Activated CD4-positive, alpha-beta T cell treated with anti-CD3 and anti-CD28 coated beads, Interleukin-2, amount 50 U/mL, for 24 hours (primary cell): ENCODE measurements around the gene ABCG8.

ENCODE experiments used
- DNase-seq, 2 donors: peaks; one replicate each; pipeline ENCODE4 v3.0.0-alpha.2; 2020; ENCODE audit warnings: low read depth in 1 of 2, low spot score in 1 of 2

The ABCG8 gene

GRCh38 chr2:43855292-43855691 is 16.5 kb downstream of the ABCG8 start:
- no peak for DNase-seq

DNA sequence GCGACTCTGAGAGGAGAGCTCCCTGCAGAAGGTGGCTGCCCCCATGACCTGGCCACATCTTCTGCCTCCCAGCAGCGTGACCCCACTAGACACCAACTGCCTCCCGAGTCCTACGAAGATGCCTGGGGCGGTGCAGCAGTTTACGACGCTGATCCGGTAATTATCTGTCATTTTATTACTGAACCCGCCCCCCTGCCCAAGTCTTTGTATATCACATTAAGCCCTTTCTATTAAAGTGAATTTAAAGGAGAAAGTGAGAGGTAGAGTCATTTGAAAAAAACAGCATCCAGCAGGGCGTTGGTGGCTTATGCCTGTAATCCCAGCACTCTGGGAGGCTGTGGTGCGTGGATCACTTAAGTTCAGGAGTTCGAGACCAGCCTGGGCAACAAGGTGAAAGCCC is 33.4 kb downstream of the ABCG8 start:
- DNase-seq = no peak

- no peak for DNase-seq
Measured at GRCh38 chr2:43874776-43875451, 36.1 kb downstream of the ABCG8 start.

- peak; percentile 36 to 56 for DNase-seq
Measured at GRCh38 chr2:43877782-43878464, 39.2 kb downstream of the ABCG8 start.

DNA sequence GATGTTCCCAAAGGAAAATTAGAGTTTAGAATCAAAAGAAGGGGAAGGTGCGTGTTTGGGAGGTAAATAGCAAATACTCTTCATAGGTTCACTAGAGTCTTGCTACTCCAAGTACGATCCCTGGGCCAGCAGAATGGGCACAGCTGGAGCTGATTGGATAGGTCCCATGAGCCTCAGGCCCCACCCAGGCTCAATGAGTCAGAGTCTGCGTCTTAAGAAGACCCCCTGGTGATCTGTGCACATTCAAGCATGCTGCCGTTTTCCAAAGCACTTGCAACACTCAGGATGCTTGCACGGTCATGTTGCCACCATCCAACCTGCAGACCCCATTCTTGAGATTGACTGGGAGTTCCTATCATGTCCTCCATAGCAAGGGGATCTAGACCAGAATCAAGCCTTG is 40.5 kb downstream of the ABCG8 start:
- DNase-seq = no peak

DNA sequence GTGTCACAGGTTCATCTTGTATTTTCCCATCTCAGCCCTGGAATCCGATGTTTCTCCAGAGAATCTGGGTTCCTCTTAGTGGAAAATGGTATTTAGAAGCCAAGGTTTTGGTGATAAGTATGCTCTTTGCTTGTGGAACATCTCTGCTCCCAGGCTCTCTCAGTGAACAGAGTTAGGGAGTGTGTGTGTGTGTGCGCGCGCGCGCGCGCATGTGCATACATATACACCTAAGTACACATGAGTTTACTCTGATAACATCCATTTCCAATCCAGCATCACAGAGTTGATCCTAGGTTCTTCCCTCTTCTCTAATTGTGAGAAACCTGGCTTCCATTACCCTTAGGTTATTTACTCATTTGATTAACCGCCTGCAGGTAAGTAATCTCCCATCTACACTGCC is 41.7 kb downstream of the ABCG8 start:
- no peak for DNase-seq

DNA sequence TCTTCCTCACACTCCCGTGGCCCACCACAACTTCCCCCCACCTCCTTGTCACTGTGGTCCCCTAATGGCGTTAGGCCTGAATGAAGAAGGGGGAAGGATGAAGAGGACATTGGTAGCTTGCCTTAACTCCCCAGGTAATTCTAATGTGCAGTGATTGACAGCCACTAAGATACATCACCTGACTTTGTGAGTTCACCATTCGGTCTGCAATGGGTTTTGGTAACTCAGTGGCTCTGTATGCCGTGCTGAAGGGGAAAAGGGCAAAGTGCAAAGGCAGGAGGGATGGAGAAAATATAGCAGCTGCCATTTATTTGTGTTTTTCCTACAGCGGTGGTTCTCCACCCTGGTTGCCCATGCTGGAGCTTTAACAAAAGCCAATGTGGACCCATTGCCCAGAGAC is 42.2 kb downstream of the ABCG8 start:
- DNase-seq = no peak

GRCh38 chr2:43882312-43882711 is 43.5 kb downstream of the ABCG8 start:
- no peak for DNase-seq

- no peak for DNase-seq
Measured at GRCh38 chr2:43884689-43885088, 45.9 kb downstream of the ABCG8 start.

GRCh38 chr2:43885132-43885632 is 46.4 kb downstream of the ABCG8 start:
- no peak for DNase-seq

- no peak for DNase-seq
Measured at GRCh38 chr2:43887176-43887575, 48.4 kb downstream of the ABCG8 start.

GRCh38 chr2:43889416-43889815 is 50.6 kb downstream of the ABCG8 start:
- no peak for DNase-seq

DNA sequence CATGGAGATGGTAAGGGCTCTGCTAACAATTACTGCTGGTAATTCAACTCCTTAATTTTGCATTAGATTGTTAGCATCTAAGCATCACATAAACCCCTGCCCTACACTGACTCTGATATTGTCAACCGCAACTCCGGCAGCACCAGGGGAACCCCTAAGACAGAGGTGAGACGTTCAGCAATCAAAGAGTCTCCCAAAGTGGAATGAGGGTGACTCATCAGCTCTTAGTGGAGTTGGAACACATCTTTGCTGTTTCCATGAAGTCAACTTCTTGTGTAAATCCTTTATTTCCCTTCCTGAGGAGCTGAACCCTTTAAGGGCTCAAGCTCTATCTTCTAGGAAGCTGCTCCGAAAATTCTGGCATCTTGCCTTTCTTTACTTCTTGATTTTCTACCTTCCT is 52.1 kb downstream of the ABCG8 start:
- DNase-seq = no peak

DNA sequence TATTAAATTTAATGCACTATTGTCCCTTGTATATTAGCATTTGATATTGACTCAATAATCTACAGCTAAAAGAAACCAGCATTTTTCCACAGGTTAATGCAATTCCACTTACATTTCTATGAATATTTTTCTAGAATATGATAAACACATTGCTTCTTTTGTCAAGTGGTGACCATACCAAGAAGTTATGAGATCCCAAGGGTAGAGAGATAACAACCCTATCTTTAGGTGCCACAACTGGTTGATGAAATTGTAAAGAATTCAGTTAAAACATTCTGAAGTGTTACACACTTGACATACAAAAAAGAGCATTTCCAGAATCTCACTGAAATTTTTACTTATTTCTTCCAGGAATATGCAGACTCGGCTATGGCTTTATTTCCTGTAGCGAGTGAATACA is 56.0 kb downstream of the ABCG8 start:
- no peak for DNase-seq

DNA sequence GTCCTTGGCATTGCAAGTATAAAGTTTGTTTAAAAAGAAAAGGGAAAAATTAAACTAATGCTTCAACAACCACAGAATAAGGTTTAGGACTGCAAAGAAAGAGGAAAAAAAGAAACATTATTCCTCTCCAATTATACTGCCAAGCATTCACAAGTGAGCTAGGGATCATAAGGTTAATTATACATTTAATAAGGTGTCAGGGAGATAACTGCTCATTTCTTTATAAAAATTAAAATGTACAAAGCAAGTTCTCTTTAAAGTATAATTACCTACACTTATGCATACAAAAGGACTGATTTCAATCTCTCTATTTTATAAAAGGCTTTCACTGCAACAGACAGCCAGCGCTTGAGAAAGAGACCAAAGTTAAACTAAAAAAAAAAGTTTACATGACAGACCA is 58.1 kb downstream of the ABCG8 start:
- no peak for DNase-seq

GRCh38 chr2:43897492-43897891 is 58.7 kb downstream of the ABCG8 start:
- no peak for DNase-seq

DNA sequence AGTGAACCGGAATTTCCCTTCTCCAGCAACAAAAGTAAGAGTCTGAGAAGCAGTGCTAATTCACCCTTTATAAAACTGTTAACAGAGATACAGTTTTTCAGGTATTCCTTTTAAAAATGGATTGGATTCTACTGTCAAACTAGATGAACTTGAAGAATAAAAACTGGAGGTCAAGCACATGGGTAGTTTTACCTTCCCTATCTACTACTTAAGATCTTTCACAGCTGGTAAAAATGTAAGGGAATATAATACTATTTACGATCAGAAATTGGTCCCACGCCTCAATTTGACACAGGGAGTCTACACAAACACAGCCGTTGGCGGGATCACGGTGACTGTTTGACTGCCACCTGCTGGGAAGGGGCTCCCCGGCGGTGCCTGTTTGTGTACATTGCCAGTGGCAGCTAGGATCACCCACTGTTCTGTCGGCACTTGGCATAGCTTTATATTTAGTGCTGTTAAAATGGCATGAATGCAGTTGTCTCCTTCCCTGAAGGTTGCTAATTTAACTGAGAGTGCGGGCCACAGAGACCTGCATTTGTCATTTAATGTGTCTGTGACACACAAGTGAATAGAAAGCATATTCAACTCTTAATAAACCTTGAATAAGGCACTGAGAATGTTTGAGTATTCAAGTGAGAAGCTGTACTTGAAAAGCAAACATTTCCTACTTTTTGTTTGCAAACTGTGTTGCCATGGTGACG is 59.5 kb downstream of the ABCG8 start:
- no peak for DNase-seq

DNA sequence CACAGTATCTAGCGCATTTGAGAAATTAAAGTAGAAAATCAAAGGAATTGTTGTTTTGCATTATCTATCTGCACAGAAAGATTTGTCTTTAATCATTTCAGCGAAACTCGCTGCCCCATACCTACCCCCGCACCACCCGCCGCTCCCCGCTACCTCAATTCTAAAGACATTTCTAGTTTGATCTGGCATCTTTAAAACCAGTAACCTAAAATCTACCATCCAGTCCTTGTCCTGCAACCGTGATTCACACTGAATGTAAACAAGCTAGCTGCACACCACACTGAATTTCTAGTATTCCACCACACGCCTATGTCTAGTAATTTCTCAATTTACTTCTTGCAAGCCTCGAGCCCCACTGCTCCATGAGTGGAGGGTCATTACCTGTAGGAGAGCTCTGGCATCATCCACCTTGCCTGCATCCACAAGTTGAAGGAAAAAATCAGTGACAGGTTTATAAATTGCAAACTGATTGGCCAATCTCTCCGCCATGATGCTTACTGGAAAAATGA is 60.1 kb downstream of the ABCG8 start:
- DNase-seq = no peak

GRCh38 chr2:43899589-43899988 is 60.8 kb downstream of the ABCG8 start:
- no peak for DNase-seq

DNA sequence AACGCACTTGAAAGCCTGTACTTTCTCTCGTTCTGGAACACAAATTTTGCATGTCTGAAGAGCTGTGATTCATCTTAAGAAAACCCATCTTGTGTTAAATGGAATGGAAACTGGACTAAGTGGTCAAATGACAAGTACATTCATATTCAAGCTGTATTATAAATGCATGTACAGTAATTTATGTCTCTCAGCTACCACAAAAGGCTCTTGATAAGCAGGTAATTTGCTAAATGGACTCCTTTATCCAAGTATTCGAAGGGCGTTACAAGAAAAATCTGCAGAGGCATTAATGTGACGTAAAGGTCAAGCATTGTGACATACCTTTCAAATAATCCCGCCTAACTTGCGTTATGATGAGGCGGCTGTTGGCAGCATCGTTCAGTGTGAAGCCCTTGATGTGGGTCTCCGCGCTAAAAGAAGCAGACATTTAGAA is 66.6 kb downstream of the ABCG8 start:
- DNase-seq = no peak

DNA sequence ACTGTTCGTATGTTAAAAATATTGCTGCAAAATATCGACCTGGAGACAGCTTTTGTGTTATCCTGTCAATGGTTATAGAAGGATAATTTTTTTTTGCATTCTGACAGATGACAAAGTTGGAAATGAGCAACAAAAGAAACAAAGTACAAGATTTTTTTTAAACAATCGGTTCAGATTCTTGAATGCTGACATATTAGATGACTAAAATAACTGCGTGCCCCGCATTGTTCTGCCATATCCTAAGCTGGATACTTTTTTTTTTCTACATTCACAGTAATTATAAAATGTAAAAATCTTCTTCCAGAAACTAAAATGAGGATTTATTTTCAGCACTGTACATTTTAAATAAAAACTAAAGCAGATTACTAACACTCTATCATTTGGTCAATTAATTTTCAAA is 67.1 kb downstream of the ABCG8 start:
- no peak for DNase-seq
